GM21786 (cell line): ENCODE results near the gene CALM1.

Experiments used
- ATAC-seq: cut with Tn5 transposase; IDR thresholded peaks from one replicate; pipeline ENCODE4 v1.9.1; 2021; ENCODE audit not compliant: unreplicated experiment

The CALM1 gene

GRCh38 chr14:90407230-90407629 lies 10.4 kb downstream of the CALM1 start:
- no peak for ATAC-seq

- no peak for ATAC-seq
These were observed 11.9 kb downstream of the CALM1 start for GRCh38 chr14:90408713-90409112.

GRCh38 chr14:90409209-90409730 lies 12.4 kb downstream of the CALM1 start:
- ATAC-seq: no peak

DNA sequence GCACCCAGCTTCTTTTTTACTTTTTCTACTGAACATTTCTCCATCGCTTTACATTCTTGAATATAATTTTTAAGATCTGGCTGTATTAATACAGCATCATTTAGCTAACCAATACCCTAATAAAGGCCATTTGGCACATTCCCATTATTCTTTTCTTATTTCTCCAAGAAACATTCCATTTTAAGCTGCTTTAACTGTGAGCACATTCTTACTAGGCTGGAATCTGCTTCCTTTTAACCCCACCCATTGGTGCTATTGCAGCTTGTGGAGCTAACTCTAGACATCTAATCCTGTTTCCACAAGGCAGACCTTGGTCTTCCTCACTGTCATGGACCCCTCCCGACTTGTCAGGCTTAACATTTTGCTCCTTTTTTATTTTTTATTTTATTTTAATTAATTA lies 15.2 kb downstream of the CALM1 start:
- no peak for ATAC-seq

- no peak for ATAC-seq
These were observed 19.9 kb downstream of the CALM1 start for GRCh38 chr14:90416720-90417119.

DNA sequence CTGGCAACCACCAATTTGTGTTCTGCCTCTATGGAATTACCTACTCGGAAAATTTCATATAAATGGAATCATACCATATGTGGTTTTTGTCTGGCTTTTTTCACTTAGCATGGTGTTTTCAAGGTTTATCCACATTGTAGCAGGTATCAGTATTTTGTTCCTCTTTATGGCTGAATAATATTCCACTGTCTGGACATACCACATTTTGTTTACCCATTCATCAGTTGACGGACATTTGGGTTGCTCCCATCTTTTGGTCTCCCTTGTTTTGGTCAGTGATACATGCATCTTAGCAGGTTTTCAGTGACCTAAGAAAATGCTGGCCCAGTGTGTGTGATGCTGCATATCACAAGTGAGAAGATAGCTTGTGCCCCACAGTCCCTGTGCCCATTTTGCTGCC lies 21.2 kb downstream of the CALM1 start:
- ATAC-seq: no peak

GRCh38 chr14:90419200-90419599 lies 22.4 kb downstream of the CALM1 start:
- ATAC-seq: no peak

GRCh38 chr14:90421001-90421631 lies 24.3 kb downstream of the CALM1 start:
- ATAC-seq: no peak

DNA sequence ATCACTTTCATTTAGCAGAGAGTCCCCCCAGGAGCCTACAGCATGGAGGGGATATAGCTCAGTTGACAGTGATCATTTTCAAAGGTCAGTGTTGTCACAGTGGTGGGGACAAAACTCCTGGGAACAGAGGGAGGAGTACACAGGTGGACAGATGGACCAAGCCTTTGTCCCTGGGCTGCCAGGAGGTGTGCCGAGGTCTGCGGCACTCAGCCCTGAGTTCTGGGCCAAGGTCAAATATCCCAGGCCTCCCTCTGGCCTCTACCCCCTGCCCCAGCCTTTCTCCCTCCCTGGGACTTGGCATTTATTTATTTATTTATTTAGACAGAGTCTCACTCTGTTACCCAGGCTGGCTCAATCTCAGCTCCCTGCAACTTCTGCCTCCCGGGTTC lies 24.8 kb downstream of the CALM1 start:
- ATAC-seq: no peak

DNA sequence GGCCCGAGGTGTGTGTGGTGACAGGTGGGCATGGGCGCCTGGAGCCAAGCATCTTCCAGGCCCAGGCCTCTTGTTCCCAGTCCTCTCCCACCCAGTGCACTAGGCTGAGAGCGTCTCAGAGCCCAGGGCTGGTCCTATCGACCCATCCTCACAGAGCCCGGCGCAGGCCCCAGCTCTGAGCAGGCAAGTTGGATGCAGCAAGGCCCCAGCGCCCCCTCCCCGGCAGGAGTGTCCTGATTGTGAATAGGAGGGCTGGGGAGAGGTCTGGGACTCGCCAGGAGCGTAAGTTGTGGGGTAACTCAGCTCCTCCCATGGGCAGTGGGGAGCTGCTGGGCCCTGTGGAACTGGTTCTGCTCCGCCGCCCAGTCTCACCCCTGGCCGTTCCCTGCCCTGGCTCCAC lies 26.3 kb downstream of the CALM1 start:
- no peak for ATAC-seq

DNA sequence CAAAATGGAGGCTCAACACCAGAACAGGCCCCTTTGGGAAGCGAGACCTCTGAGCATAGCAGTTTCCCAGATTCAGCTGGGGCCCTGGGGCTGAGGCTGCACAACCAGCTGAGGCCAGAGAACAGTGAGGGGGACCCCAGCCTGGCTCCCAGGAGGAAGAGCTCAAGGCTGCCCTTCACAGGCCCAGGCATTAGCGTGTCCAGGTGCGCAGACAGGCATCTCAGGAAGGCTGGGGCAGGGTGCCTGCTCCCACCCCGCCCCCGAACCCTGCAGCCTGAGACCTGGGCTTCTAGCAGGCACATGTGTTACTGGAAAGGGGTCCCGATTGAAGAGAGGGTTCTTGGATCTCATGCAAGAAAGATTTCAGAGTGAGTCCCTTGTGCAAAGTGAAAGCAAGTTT lies 27.2 kb downstream of the CALM1 start:
- no peak for ATAC-seq

GRCh38 chr14:90424686-90425372 lies 28.0 kb downstream of the CALM1 start:
- no peak for ATAC-seq

GRCh38 chr14:90425373-90425879 lies 28.6 kb downstream of the CALM1 start:
- no peak for ATAC-seq

- ATAC-seq: no peak
These were observed 29.3 kb downstream of the CALM1 start for GRCh38 chr14:90426031-90426540.

DNA sequence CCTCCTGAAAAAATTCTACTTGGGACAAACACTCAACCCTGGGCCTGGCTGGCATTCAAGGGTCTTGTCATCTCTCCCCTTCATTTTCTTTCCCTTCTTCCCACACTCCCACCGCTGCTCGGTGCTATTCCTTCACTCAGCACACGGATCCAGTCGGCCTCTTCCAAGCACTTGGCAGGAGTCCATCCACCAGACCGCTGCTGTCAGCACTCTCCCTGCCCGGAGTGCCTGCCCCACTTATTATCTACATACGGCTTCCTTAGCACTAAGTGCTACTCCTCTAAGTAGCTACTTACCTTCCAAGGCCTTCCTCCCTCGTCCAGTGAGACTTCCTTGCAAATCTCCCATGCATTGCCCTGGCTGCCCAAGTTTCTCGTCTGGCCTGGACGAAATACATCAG lies 29.8 kb downstream of the CALM1 start:
- no peak for ATAC-seq

- ATAC-seq: no peak
These were observed 31.1 kb downstream of the CALM1 start for GRCh38 chr14:90427848-90428426.

- ATAC-seq: no peak
These were observed 31.8 kb downstream of the CALM1 start for GRCh38 chr14:90428676-90429075.

- ATAC-seq: no peak
These were observed 32.4 kb downstream of the CALM1 start for GRCh38 chr14:90429236-90429635.

DNA sequence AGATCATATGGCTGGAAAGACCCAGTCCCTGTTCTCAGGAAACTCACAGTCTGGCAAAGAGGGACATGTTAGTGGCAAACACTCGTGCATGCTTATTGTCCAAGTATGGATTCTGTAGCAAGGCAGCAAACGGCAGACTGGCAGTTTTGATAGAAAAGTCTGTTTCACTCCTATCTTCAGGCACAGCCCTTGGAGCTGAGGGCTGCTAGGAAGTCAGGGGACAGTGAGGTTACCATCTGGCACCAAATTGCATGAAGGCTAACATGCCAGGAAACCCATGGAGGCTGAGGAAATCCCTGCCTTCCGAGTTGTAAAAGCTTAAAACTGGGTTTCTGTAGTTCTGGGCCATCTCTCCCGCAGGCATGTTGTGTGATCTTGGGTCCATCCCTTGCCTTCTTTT lies 32.9 kb downstream of the CALM1 start:
- no peak for ATAC-seq

DNA sequence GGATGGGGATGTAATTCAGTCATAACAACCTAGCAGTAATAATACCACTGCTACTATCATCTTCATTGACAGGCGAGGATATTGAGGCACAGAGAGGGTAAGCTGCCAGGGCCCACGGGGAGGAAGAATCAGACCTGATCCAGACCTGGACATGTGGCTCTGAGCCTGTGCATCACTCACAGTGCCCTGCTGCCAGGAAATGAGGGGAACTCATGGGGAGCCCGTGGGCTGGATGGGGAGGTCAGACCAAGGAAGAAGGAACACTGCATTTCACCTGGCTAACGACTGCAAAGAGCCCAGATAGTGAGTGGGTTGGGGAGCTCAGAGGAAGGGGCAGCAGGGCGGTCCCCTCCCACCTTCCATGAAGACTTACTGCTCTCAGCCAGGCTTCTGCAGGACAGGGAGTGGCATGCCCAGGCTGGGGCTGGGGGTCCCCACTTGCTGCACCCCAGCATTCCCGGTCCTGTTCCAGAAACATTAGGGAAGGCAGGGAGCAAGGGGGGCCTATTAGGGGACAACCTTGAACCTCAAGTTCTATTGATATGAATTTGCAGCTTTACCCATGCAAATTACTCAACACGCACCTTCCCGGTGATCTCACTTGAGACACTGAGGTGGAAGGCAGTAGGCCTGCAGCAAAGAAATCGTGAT lies 37.7 kb downstream of the CALM1 start:
- no peak for ATAC-seq

DNA sequence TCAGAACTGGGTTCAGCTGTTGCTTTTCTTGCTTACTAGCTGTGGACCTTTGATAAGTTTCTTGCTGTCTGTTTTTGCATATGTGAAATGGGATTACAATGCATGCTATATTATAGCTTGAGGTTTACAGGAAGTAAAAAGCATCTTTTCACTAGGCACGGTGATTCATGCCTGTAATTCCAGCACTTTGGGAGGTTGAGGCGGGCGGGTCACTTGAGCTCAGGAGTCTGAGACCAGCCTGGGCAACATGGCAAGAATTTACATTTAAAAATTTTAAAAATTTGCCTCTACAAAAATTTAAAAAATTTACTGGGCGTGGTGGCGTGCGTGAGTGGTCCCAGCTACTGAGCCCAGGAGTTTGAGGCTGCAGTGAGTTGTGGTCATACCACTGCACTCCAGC lies 42.0 kb downstream of the CALM1 start:
- ATAC-seq: no peak
